WTC11 (cell line): ENCODE measurements around the gene ATF7. TPM values are rescaled to one million over a fixed set of nuclear protein-coding genes. Genes with fewer than 3 reads are reported as not detected.

Source experiments
- ATAC-seq: fragments of 200-7000 bp; cut with Tn5 transposase; 2 replicates; pipeline ENCODE4 v1.10.0; 2021; ENCODE audit warnings: mild to moderate bottlenecking, moderate library complexity
- CTCF ChIA-PET: fragments of 300-600 bp; sonication (Branson Sonifier 250); formaldehyde crosslinking; loops from one replicate; lab custom pipeline; 2021; ENCODE audit warnings: antibody characterized with exemption; lab: Charles Lee
- POLR2A ChIA-PET: fragments of 350-600 bp; sonication (Branson Sonifier 250); formaldehyde crosslinking; loops from one replicate; lab custom pipeline; 2021; ENCODE audit warnings: antibody characterized with exemption; lab: Charles Lee
- DNase-seq: peaks from one replicate; pipeline ENCODE4 v3.0.0; 2021; ENCODE audit warnings: low spot score
- H3K27ac Mint-ChIP-seq: 2 replicates; pipeline ENCODE4 v1.8.0; 2021; ENCODE audit warnings: mixed read lengths
- H3K27me3 Mint-ChIP-seq: 2 replicates; pipeline ENCODE4 v1.8.0; 2021; ENCODE audit warnings: low read depth, mild to moderate bottlenecking, moderate library complexity, mixed read lengths
- H3K36me3 Mint-ChIP-seq: 2 replicates; pipeline ENCODE4 v1.8.0; 2021; ENCODE audit warnings: mixed read lengths
- H3K4me1 Mint-ChIP-seq: 2 replicates; pipeline ENCODE4 v1.8.0; 2022; ENCODE audit warnings: mixed read lengths
- H3K4me3 Mint-ChIP-seq: 2 replicates; pipeline ENCODE4 v1.8.0; 2021; ENCODE audit warnings: mild to moderate bottlenecking, moderate library complexity, mixed read lengths
- H3K9me3 Mint-ChIP-seq: 2 replicates; pipeline ENCODE4 v1.8.0; 2021; ENCODE audit warnings: mixed read lengths
- CTCF ChIP-seq: fragments of 200-600 bp; IDR thresholded peaks from 2 replicates; pipeline ENCODE4 v1.8.0; 2022; ENCODE audit warnings: antibody characterized with exemption
- E2F1 ChIP-seq: sonication (generic); formaldehyde crosslinking; IDR thresholded peaks from 2 replicates; pipeline ENCODE4 v1.8.0; 2022; ENCODE audit warnings: mild to moderate bottlenecking, missing genetic modification reagents
- GTF2I ChIP-seq: fragments of 250-450 bp; sonication (Bioruptor Pico); conservative IDR thresholded peaks from 2 replicates; pipeline ENCODE4 v1.4.0; 2021; ENCODE audit warnings: mild to moderate bottlenecking
- KAT7 ChIP-seq: sonication (generic); formaldehyde crosslinking; IDR thresholded peaks from 2 replicates; pipeline ENCODE4 v1.8.1; 2023; ENCODE audit warnings: missing genetic modification reagents, mild to moderate bottlenecking, borderline replicate concordance
- NFATC4 ChIP-seq: fragments of 250-450 bp; sonication (Bioruptor Pico); IDR thresholded peaks from 2 replicates; pipeline ENCODE4 v1.9.0; 2021; ENCODE audit warnings: mild to moderate bottlenecking
- PRRX2 ChIP-seq: fragments of 250-450 bp; sonication (Bioruptor Pico); IDR thresholded peaks from 2 replicates; pipeline ENCODE4 v1.8.0; 2021; ENCODE audit warnings: mild to moderate bottlenecking
- SMAD4 ChIP-seq: sonication (generic); formaldehyde crosslinking; IDR thresholded peaks from 2 replicates; pipeline ENCODE4 v1.8.0; 2022; ENCODE audit warnings: mild to moderate bottlenecking, missing genetic modification reagents
- SP1 ChIP-seq: sonication (generic); formaldehyde crosslinking; conservative IDR thresholded peaks from 2 replicates; pipeline ENCODE4 v1.8.1; 2022; ENCODE audit warnings: missing genetic modification reagents
- TP53 ChIP-seq: sonication (generic); formaldehyde crosslinking; IDR thresholded peaks from 2 replicates; pipeline ENCODE4 v1.8.1; 2023; ENCODE audit warnings: mild to moderate bottlenecking, missing genetic modification reagents
- ZNF138 ChIP-seq: sonication (generic); formaldehyde crosslinking; conservative IDR thresholded peaks from 2 replicates; pipeline ENCODE4 v1.8.1; 2022; ENCODE audit warnings: mild to moderate bottlenecking, moderate library complexity, missing genetic modification reagents
- ZNF232 ChIP-seq: sonication (generic); formaldehyde crosslinking; IDR thresholded peaks from 2 replicates; pipeline ENCODE4 v1.8.0; 2022; ENCODE audit warnings: mild to moderate bottlenecking, missing genetic modification reagents
- ZNF281 ChIP-seq: sonication (generic); formaldehyde crosslinking; IDR thresholded peaks from 2 replicates; pipeline ENCODE4 v1.8.0; 2023; ENCODE audit warnings: mild to moderate bottlenecking, missing genetic modification reagents
- ZNF396 ChIP-seq: fragments of 250-450 bp; sonication (Bioruptor Pico); IDR thresholded peaks from 2 replicates; pipeline ENCODE4 v1.8.0; 2021; ENCODE audit warnings: mild to moderate bottlenecking, moderate library complexity, borderline replicate concordance
- ZNF532 ChIP-seq: fragments of 250-450 bp; sonication (Bioruptor Pico); IDR thresholded peaks from 2 replicates; pipeline ENCODE4 v1.9.0; 2021; ENCODE audit warnings: mild to moderate bottlenecking, borderline replicate concordance
- total RNA-seq: library from RNA; stranded (reverse); gene quantifications from 3 replicates; pipeline ENCODE4 v1.2.3, GENCODE V29; 2021
- TF ChIP-seq, protein P1 (sequence below): sonication (generic); formaldehyde crosslinking; conservative IDR thresholded peaks from 2 replicates; pipeline ENCODE4 v1.8.1; 2023; ENCODE audit warnings: mild to moderate bottlenecking, low read depth, missing genetic modification reagents, moderate library complexity
- TF ChIP-seq, protein P2 (sequence below): sonication (generic); formaldehyde crosslinking; IDR thresholded peaks from 2 replicates; pipeline ENCODE4 v1.8.0; 2022; ENCODE audit warnings: mild to moderate bottlenecking, missing genetic modification reagents
- TF ChIP-seq, protein P3 (sequence below): sonication (generic); formaldehyde crosslinking; IDR thresholded peaks from 2 replicates; pipeline ENCODE4 v1.8.1; 2022; ENCODE audit warnings: low read depth, mild to moderate bottlenecking, moderate library complexity, missing genetic modification reagents, borderline replicate concordance
- TF ChIP-seq, protein P4 (sequence below): sonication (generic); formaldehyde crosslinking; IDR thresholded peaks from 2 replicates; pipeline ENCODE4 v1.8.0; 2023; ENCODE audit warnings: missing genetic modification reagents

Gene ATF7
- total RNA-seq, 1 experiment from 2014 or later: 16.3 TPM

DNA sequence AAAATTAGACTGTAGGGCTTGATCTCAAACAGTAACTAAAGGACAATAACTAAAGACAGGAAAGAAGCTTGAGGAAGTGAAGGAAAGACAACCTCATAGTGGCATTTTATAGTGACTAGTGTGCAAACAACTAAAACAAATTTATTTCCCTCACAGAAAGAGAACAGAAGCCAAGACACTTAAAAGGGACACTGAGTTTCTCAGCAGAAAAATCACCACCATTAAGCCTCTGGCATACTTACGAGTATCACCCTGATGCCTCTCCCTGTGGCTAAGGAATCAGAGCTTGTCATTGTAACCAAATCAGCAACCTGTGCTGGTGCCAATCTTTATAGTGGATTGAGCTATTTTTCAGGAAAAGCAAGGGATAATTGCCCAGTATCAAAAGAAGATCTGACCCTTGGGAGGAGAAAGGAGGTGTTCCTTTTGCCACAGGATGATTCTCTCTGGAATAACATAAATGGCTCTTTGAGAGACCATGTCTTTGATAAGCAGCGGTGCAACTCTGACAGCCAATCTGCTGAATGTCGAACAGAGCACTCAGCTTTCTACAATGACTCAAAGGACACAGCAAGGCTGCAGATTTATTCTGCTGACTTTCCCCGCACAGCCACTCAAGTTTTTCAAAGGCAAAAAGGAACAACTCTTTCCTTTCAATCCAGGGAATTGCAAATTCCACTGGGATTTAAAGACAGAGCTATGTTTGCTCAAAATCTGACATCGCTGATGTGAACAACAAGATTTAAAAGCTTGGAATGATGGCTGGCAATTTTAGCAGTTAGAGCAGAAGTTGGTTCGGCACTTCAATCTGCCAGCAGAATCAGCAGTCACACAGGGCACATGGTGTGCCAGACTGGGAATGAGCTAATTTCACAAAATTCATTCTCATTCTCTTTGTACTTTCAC is 34.6 kb downstream of the ATF7 start:
- Mint-ChIP-seq H3K27me3 (no peaks in the 10 kb centered on the region), H3K4me3 (no peak overlapping the region), H3K9me3 (no peaks in the 10 kb centered on the region), H3K27ac (no peak overlapping the region; the same call in 1 of the 2 replicates), H3K36me3 (no peaks in the 10 kb centered on the region), H3K4me1 (peaks cover 21% of the 10 kb centered on the region)
- POLR2A ChIA-PET: interaction anchor here (0.9 kb wide), 1 partner anchor 84 kb away, joined by 3 read pairs; no protein-coding TSS in a partner anchor
- DNase-seq (no peak), ATAC-seq (no peak)
- CTCF ChIA-PET: interaction anchor here (0.6 to 1.8 kb wide), 9 partner anchors 11 to 166 kb away, joined by 3 to 10 read pairs (median 3); partner anchors contain the start of gene ATP5MC2
- TF ChIP-seq, protein P1, sequence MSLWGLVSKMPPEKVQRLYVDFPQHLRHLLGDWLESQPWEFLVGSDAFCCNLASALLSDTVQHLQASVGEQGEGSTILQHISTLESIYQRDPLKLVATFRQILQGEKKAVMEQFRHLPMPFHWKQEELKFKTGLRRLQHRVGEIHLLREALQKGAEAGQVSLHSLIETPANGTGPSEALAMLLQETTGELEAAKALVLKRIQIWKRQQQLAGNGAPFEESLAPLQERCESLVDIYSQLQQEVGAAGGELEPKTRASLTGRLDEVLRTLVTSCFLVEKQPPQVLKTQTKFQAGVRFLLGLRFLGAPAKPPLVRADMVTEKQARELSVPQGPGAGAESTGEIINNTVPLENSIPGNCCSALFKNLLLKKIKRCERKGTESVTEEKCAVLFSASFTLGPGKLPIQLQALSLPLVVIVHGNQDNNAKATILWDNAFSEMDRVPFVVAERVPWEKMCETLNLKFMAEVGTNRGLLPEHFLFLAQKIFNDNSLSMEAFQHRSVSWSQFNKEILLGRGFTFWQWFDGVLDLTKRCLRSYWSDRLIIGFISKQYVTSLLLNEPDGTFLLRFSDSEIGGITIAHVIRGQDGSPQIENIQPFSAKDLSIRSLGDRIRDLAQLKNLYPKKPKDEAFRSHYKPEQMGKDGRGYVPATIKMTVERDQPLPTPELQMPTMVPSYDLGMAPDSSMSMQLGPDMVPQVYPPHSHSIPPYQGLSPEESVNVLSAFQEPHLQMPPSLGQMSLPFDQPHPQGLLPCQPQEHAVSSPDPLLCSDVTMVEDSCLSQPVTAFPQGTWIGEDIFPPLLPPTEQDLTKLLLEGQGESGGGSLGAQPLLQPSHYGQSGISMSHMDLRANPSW (CRISPR knock-in tag): no peak
- TF ChIP-seq, protein P2, sequence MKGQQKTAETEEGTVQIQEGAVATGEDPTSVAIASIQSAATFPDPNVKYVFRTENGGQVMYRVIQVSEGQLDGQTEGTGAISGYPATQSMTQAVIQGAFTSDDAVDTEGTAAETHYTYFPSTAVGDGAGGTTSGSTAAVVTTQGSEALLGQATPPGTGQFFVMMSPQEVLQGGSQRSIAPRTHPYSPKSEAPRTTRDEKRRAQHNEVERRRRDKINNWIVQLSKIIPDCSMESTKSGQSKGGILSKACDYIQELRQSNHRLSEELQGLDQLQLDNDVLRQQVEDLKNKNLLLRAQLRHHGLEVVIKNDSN: no peak
- TF ChIP-seq KAT7 (no peak), SMAD4 (CRISPR knock-in tag) (no peak), ZNF138 (no peak), SP1 (CRISPR knock-in tag) (no peak), GTF2I (CRISPR knock-in tag) (no peak), PRRX2 (no peak), CTCF (no peak), ZNF232 (no peak), NFATC4 (CRISPR knock-in tag) (no peak), ZNF396 (CRISPR knock-in tag) (no peak), E2F1 (CRISPR knock-in tag) (no peak), ZNF281 (CRISPR knock-in tag) (no peak), ZNF532 (CRISPR knock-in tag) (no peak), TP53 (CRISPR knock-in tag) (no peak)
- TF ChIP-seq, protein P3, sequence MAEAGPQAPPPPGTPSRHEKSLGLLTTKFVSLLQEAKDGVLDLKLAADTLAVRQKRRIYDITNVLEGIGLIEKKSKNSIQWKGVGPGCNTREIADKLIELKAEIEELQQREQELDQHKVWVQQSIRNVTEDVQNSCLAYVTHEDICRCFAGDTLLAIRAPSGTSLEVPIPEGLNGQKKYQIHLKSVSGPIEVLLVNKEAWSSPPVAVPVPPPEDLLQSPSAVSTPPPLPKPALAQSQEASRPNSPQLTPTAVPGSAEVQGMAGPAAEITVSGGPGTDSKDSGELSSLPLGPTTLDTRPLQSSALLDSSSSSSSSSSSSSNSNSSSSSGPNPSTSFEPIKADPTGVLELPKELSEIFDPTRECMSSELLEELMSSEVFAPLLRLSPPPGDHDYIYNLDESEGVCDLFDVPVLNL (CRISPR knock-in tag): no peak
- TF ChIP-seq, protein P4, sequence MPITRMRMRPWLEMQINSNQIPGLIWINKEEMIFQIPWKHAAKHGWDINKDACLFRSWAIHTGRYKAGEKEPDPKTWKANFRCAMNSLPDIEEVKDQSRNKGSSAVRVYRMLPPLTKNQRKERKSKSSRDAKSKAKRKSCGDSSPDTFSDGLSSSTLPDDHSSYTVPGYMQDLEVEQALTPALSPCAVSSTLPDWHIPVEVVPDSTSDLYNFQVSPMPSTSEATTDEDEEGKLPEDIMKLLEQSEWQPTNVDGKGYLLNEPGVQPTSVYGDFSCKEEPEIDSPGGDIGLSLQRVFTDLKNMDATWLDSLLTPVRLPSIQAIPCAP (CRISPR knock-in tag): no peak
